GM12892 (cell line): Measurements from ENCODE around the gene PLA2G4D.

ENCODE experiments used
- POLR2A ChIP-seq: IDR thresholded peaks from 2 replicates; pipeline ENCODE4 v1.6.1; 2011; ENCODE audit warnings: low read depth, low read length, control low read depth
- POLR2AphosphoS5 ChIP-seq: IDR thresholded peaks from 2 replicates; pipeline ENCODE4 v1.6.1; 2011; ENCODE audit warnings: low read depth, low read length, control low read depth
- TAF1 ChIP-seq: IDR thresholded peaks from 2 replicates; pipeline ENCODE4 v1.6.1; 2011; ENCODE audit warnings: low read depth, mild to moderate bottlenecking, control low read depth, low read length, borderline replicate concordance

- TF ChIP-seq POLR2AphosphoS5 (no peak), POLR2A (no peak), TAF1 (no peak)
These were observed 56.0 kb downstream of the PLA2G4D start for GRCh38 chr15:42038401-42038800.
